ENCODE measurements around the gene CSMD2. TPM values are rescaled to one million over a fixed set of nuclear protein-coding genes. Genes with fewer than 3 reads are reported as not detected.
"Not testable (repeated sequence)": the region's sequence is repeated elsewhere in the genome, so short reads cannot be mapped to it uniquely, and the experiment has no call there.

Gene CSMD2
- total RNA-seq, 1 experiment from 2014 or later = 0.22 TPM

DNA sequence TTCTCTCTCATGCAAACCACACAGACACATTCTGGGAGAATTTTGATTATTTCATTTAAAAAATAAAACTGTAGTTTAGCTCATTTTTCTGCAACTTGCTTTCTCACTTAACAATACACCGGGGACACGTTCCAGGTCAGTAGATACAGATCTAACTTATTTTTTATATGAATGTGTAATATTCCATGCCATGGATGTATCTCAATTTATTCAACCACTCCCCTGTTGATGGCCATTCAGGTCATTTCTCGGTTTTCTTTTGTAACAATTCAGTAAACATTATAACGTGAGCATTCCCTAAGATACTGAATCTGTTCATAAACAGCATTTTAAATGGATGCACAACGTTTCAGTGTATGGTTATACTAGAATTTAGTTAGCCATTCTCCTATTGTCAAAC is 64.7 kb downstream of the CSMD2 start:
- Histone ChIP-seq H4K20me1 (ENCODE audit: insufficient read depth) (no peaks in the 10 kb centered on the region), H3K9me3 (ENCODE audit: control insufficient read depth in 1 of 2, insufficient read depth in 1 of 2, low read depth in 1 of 2, low read length in 2 of 2) (no peaks in the 10 kb centered on the region), H3K4me3 (replicated peaks in 1 of 2; ENCODE audit: low read depth in 1 of 2, low read length in 2 of 2) (no peak overlapping the region), H3K9me2 (ENCODE audit: insufficient read depth) (no peaks in the 10 kb centered on the region), H3K79me2 (ENCODE audit: insufficient read depth, low read length) (no peaks in the 10 kb centered on the region), H2AFZ (ENCODE audit: low read depth, low read length, poor library complexity, severe bottlenecking) (no peak overlapping the region), H3K4me2 (ENCODE audit: low read length) (no peak overlapping the region), H3K27ac (ENCODE audit: low read depth, low read length) (no peak overlapping the region), H3K9ac (ENCODE audit: low read length) (no peak overlapping the region), H3K27me3 (ENCODE audit: insufficient read depth, low read length) (peaks cover 21% of the 10 kb centered on the region), H3K4me1 (ENCODE audit: control insufficient read depth in 1 of 2, insufficient read depth in 2 of 2, low read length in 2 of 2) (no peaks in the 10 kb centered on the region), H3K36me3 (ENCODE audit: control insufficient read depth in 1 of 2, insufficient read depth in 2 of 2, low read length in 2 of 2) (no peaks in the 10 kb centered on the region)
- BruUV-seq (replicated peaks) = no TSS peak
- ChIA-PET RAD21 (ENCODE audit: low non-redundant PET in 1 of 2, low total read pairs in 2 of 2, uncharacterized antibody in 2 of 2, unreplicated experiment in 2 of 2) (no interaction called here), CTCF (no interaction called here), POLR2A (no interaction called here)
- DNase-seq (ENCODE audit: low read depth, low spot score) = no peak
- ATAC-seq = no peak
- TF ChIP-seq TCF7L2 (IDR thresholded peaks at IDR 0.05; ENCODE audit: borderline replicate concordance, extremely low read depth, insufficient read depth, insufficient read length) = no peak
- TF ChIP-seq, protein P1, sequence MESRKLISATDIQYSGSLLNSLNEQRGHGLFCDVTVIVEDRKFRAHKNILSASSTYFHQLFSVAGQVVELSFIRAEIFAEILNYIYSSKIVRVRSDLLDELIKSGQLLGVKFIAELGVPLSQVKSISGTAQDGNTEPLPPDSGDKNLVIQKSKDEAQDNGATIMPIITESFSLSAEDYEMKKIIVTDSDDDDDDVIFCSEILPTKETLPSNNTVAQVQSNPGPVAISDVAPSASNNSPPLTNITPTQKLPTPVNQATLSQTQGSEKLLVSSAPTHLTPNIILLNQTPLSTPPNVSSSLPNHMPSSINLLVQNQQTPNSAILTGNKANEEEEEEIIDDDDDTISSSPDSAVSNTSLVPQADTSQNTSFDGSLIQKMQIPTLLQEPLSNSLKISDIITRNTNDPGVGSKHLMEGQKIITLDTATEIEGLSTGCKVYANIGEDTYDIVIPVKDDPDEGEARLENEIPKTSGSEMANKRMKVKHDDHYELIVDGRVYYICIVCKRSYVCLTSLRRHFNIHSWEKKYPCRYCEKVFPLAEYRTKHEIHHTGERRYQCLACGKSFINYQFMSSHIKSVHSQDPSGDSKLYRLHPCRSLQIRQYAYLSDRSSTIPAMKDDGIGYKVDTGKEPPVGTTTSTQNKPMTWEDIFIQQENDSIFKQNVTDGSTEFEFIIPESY (IDR thresholded peaks at IDR 0.05; ENCODE audit: extremely low read depth, insufficient replicate concordance, low read length) = no peak
- intact Hi-C loops (cut with micrococcal nuclease) = no loop called here

DNA sequence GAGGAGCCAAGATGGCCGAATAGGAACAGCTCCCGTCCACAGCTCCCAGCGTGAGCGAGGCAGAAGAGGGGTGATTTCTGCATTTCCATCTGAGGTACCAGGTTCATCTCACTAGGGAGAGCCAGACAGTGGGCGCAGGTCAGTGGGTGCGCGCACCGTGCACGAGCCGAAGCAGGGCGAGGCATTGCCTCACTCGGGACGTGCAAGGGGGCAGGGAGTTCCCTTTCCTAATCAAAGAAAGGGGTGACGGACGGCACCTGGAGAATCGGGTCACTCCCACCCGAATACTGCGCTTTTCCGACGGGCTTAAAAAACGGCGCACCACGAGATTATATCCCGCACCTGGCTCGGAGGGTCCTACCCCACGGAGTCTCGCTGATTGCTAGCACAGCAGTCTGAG is 72.6 kb downstream of the CSMD2 start:
- intact Hi-C loops (cut with micrococcal nuclease); DNase-seq (ENCODE audit: low read depth, low spot score); CTCF ChIA-PET; H3K4me3 ChIP-seq (replicated peaks in 1 of 2; ENCODE audit: low read depth in 1 of 2, low read length in 2 of 2); BruUV-seq (replicated peaks); H2AFZ ChIP-seq (ENCODE audit: low read depth, low read length, poor library complexity, severe bottlenecking); H3K27me3 ChIP-seq (ENCODE audit: insufficient read depth, low read length); H3K79me2 ChIP-seq (ENCODE audit: insufficient read depth, low read length); RAD21 ChIA-PET (ENCODE audit: low non-redundant PET in 1 of 2, low total read pairs in 2 of 2, uncharacterized antibody in 2 of 2, unreplicated experiment in 2 of 2); H3K9me2 ChIP-seq (ENCODE audit: insufficient read depth); H3K4me1 ChIP-seq (ENCODE audit: control insufficient read depth in 1 of 2, insufficient read depth in 2 of 2, low read length in 2 of 2); H3K4me2 ChIP-seq (ENCODE audit: low read length); H3K36me3 ChIP-seq (ENCODE audit: control insufficient read depth in 1 of 2, insufficient read depth in 2 of 2, low read length in 2 of 2); POLR2A ChIA-PET; H3K9ac ChIP-seq (ENCODE audit: low read length); ATAC-seq; H3K9me3 ChIP-seq (ENCODE audit: control insufficient read depth in 1 of 2, insufficient read depth in 1 of 2, low read depth in 1 of 2, low read length in 2 of 2); H4K20me1 ChIP-seq (ENCODE audit: insufficient read depth); H3K27ac ChIP-seq (ENCODE audit: low read depth, low read length): not testable (repeated sequence)
